Measurements from ENCODE around the gene ANGPTL8.

The ANGPTL8 gene

GRCh38 chr19:11209839-11210655, 29.4 kb upstream of the ANGPTL8 start:
- Histone ChIP-seq H3K4me3 (ENCODE audit: low read length) (no peak overlapping the region), H3K27me3 (ENCODE audit: low read depth, low read length) (no peaks in the 10 kb centered on the region), H3K36me3 (replicated peaks; ENCODE audit: low read depth, low read length) (peaks cover 5% of the 10 kb centered on the region), H3K9me3 (ENCODE audit: insufficient read depth, low read length) (no peaks in the 10 kb centered on the region), H3K9ac (ENCODE audit: low read length) (no peak overlapping the region), H3K27ac (ENCODE audit: low read length) (no peak overlapping the region), H2AFZ (ENCODE audit: low read depth, low read length) (no peak overlapping the region), H3K79me2 (ENCODE audit: low read length) (no peaks in the 10 kb centered on the region), H3K4me2 (ENCODE audit: low read length) (no peak overlapping the region), H4K20me1 (ENCODE audit: insufficient read depth, low read length) (peaks cover 11% of the 10 kb centered on the region), H3K4me1 (ENCODE audit: low read length) (peaks cover 17% of the 10 kb centered on the region)
- TF ChIP-seq CTCF (IDR thresholded peaks at IDR 0.05; ENCODE audit: low read depth, low read length) = no peak
- no peak for TF ChIP-seq EZH2phosphoT487 (IDR thresholded peaks at IDR 0.05; ENCODE audit: low read depth)

- Histone ChIP-seq H3K27ac (ENCODE audit: low read length) (no peak overlapping the region), H3K79me2 (ENCODE audit: low read length) (no peaks in the 10 kb centered on the region), H3K9me3 (ENCODE audit: insufficient read depth, low read length) (no peaks in the 10 kb centered on the region), H3K9ac (ENCODE audit: low read length) (no peak overlapping the region), H3K4me3 (ENCODE audit: low read length) (no peak overlapping the region), H2AFZ (ENCODE audit: low read depth, low read length) (no peak overlapping the region), H3K4me1 (ENCODE audit: low read length) (peaks cover 11% of the 10 kb centered on the region), H3K27me3 (ENCODE audit: low read depth, low read length) (no peaks in the 10 kb centered on the region), H3K36me3 (replicated peaks; ENCODE audit: low read depth, low read length) (peaks cover 5% of the 10 kb centered on the region), H3K4me2 (ENCODE audit: low read length) (no peak overlapping the region), H4K20me1 (ENCODE audit: insufficient read depth, low read length) (peaks cover 11% of the 10 kb centered on the region)
- no peak for TF ChIP-seq CTCF (IDR thresholded peaks at IDR 0.05; ENCODE audit: low read depth, low read length)
- no peak for TF ChIP-seq EZH2phosphoT487 (IDR thresholded peaks at IDR 0.05; ENCODE audit: low read depth)
Observed at GRCh38 chr19:11210656-11210928, 28.8 kb upstream of the ANGPTL8 start.

- TF ChIP-seq CTCF (IDR thresholded peaks at IDR 0.05; ENCODE audit: low read depth, low read length) (no peak), EZH2phosphoT487 (IDR thresholded peaks at IDR 0.05; ENCODE audit: low read depth) (no peak)
- H3K27ac ChIP-seq (ENCODE audit: low read length) = no peak overlapping the region
- H3K27me3 ChIP-seq (ENCODE audit: low read depth, low read length) = no peaks in the 10 kb centered on the region
- H3K4me1 ChIP-seq (ENCODE audit: low read length) = no peaks in the 10 kb centered on the region
- H2AFZ ChIP-seq (ENCODE audit: low read depth, low read length) = no peak overlapping the region
- no peak overlapping the region for H3K9ac ChIP-seq (ENCODE audit: low read length)
- H4K20me1 ChIP-seq (ENCODE audit: insufficient read depth, low read length) = peaks cover 11% of the 10 kb centered on the region
- H3K4me3 ChIP-seq (ENCODE audit: low read length) = no peak overlapping the region
- no peak overlapping the region for H3K4me2 ChIP-seq (ENCODE audit: low read length)
- H3K79me2 ChIP-seq (ENCODE audit: low read length) = no peaks in the 10 kb centered on the region
- no peaks in the 10 kb centered on the region for H3K36me3 ChIP-seq (replicated peaks; ENCODE audit: low read depth, low read length)
- H3K9me3 ChIP-seq (ENCODE audit: insufficient read depth, low read length) = no peaks in the 10 kb centered on the region
Observed at GRCh38 chr19:11214387-11214786, 25.0 kb upstream of the ANGPTL8 start.

- H3K4me2 ChIP-seq (ENCODE audit: low read length) = no peak overlapping the region
- H3K79me2 ChIP-seq (ENCODE audit: low read length) = no peaks in the 10 kb centered on the region
- no peaks in the 10 kb centered on the region for H3K4me1 ChIP-seq (ENCODE audit: low read length)
- H3K4me3 ChIP-seq (ENCODE audit: low read length) = no peak overlapping the region
- H3K9me3 ChIP-seq (ENCODE audit: insufficient read depth, low read length) = no peaks in the 10 kb centered on the region
- H3K9ac ChIP-seq (ENCODE audit: low read length) = no peak overlapping the region
- no peak overlapping the region for H3K27ac ChIP-seq (ENCODE audit: low read length)
- TF ChIP-seq CTCF (IDR thresholded peaks at IDR 0.05; ENCODE audit: low read depth, low read length) = no peak
- no peak for TF ChIP-seq EZH2phosphoT487 (IDR thresholded peaks at IDR 0.05; ENCODE audit: low read depth)
- H4K20me1 ChIP-seq (ENCODE audit: insufficient read depth, low read length) = no peaks in the 10 kb centered on the region
- peaks cover 11% of the 10 kb centered on the region for H3K36me3 ChIP-seq (replicated peaks; ENCODE audit: low read depth, low read length)
- H3K27me3 ChIP-seq (ENCODE audit: low read depth, low read length) = no peaks in the 10 kb centered on the region
- no peak overlapping the region for H2AFZ ChIP-seq (ENCODE audit: low read depth, low read length)
Observed at GRCh38 chr19:11221082-11221598, 18.3 kb upstream of the ANGPTL8 start.
